Epithelial cell of esophagus (primary cell): ENCODE data around the gene FAM234B.
A peak's percentile ranks its signal among the peaks of the same experiment; 100 is the strongest.
"Not testable (repeated sequence)": the region's sequence is repeated elsewhere in the genome, so short reads cannot be mapped to it uniquely, and the experiment has no call there.

ENCODE experiments used
- DNase-seq: peaks from one replicate; pipeline ENCODE4 v3.0.0; 2010; ENCODE audit warnings: low read depth
- H3K4me3 ChIP-seq: 2 replicates; pipeline ENCODE4 v1.5.1; 2011; ENCODE audit warnings: mild to moderate bottlenecking, low read length, control low read depth
- TF ChIP-seq, protein P1 (sequence below): IDR thresholded peaks from 2 replicates; pipeline ENCODE4 v1.5.1; 2011; ENCODE audit warnings: low read depth, mild to moderate bottlenecking, low read length, control low read depth, inconsistent platforms; ENCODE audit not compliant: insufficient read depth; ENCODE audit errors: missing control alignments

The FAM234B gene

DNA sequence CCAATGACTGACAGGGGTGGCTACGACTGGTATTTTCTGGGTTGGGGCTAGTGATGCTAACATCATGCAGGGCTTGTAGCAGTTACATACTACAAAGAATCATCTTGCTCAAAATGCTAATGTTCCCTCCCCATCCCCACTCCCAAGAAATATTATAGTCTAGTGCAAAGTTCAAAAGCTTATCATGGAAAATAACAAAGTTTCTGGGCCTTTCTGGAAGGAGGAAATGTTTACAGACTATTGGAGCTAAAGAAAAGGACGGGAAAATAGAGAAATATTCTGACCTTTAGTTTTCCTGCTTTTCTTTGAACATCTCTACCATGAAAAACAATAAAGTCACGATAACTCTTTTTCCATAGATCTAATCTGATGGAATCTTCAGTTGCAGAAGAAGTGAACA is 36.1 kb downstream of the FAM234B start:
- TF ChIP-seq, protein P1, sequence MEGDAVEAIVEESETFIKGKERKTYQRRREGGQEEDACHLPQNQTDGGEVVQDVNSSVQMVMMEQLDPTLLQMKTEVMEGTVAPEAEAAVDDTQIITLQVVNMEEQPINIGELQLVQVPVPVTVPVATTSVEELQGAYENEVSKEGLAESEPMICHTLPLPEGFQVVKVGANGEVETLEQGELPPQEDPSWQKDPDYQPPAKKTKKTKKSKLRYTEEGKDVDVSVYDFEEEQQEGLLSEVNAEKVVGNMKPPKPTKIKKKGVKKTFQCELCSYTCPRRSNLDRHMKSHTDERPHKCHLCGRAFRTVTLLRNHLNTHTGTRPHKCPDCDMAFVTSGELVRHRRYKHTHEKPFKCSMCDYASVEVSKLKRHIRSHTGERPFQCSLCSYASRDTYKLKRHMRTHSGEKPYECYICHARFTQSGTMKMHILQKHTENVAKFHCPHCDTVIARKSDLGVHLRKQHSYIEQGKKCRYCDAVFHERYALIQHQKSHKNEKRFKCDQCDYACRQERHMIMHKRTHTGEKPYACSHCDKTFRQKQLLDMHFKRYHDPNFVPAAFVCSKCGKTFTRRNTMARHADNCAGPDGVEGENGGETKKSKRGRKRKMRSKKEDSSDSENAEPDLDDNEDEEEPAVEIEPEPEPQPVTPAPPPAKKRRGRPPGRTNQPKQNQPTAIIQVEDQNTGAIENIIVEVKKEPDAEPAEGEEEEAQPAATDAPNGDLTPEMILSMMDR = no peak

DNA sequence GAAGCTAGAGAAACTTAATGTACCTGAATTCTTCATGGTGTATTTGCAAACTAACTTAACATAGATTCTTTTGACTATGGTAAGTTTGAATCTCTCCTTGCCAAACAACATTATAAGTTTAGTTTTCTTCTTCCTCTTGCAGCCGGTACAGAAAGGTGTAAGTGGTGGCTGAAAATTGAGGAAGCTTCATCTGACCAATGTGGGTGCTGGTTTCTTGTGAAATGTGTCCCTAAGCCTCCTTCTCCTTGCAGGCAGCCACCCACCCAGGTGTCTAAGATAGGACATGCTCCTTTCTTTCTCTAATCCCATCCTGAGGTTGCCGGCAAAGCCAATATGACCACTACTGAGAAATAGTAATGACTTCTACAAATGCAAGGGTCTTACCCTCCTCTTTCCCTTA is 38.7 kb downstream of the FAM234B start:
- H3K4me3 ChIP-seq = no peak overlapping the region
- TF ChIP-seq, protein P1 = no peak
- DNase-seq = no peak

More for the DNA sequence above, 36.1 kb downstream of the FAM234B start:
- no peak overlapping the region for H3K4me3 ChIP-seq
- no peak for DNase-seq

DNA sequence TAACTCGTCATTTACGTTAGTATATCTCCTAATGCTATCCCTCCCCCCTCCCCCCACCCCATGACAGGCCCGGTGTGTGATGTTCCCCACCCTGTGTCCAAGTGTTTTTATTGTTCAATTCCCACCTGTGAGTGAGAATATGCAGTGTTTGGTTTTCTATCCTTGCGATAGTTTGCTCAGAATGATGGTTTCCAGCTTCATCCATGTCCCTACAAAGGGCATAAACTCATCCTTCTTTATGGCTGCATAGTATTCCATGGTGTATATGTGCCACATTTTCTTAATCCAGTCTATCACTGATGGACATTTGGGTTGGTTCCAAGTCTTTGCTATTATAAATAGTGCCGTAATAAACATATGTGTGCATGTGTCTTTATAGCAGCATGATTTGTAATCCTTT is 39.5 kb downstream of the FAM234B start:
- H3K4me3 ChIP-seq, DNase-seq: not testable (repeated sequence)

DNA sequence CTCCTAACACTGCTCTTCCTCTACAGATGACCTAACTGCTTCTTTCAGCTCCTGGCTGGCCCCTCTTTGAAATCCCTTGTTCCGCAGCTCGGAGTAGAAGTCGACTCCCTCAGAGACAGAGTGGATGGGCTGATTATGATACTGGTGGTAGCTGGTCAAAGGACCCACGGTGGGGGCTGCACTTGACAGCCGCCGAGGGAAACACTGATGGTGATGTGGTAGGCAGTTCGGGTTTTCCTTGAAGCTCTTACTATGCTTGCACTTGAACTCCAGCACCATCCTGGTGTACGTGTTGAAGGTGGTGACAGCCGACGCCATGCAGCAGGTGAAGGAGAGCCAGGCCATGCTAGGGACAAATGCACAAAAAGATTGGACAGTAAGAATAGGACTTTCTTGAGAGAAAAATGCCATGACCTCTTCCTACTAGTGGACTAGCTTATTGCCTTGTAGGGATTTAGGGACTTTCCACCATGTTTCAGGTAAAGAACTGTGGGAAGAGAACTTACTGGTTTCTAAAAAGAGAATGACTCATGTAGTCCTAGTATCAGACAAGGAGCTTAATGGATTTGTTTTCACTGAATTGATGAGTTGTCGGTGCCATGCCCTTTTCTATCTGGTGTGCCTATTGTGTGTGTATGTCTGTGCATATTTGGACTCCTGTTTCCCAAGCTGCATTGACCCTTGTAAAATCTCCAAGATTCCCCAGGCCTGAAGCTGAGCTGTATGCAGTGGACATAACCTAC is 40.9 kb downstream of the FAM234B start:
- H3K4me3 ChIP-seq = no peak overlapping the region
- DNase-seq = peak; percentile 78
- TF ChIP-seq, protein P1 = no peak

DNA sequence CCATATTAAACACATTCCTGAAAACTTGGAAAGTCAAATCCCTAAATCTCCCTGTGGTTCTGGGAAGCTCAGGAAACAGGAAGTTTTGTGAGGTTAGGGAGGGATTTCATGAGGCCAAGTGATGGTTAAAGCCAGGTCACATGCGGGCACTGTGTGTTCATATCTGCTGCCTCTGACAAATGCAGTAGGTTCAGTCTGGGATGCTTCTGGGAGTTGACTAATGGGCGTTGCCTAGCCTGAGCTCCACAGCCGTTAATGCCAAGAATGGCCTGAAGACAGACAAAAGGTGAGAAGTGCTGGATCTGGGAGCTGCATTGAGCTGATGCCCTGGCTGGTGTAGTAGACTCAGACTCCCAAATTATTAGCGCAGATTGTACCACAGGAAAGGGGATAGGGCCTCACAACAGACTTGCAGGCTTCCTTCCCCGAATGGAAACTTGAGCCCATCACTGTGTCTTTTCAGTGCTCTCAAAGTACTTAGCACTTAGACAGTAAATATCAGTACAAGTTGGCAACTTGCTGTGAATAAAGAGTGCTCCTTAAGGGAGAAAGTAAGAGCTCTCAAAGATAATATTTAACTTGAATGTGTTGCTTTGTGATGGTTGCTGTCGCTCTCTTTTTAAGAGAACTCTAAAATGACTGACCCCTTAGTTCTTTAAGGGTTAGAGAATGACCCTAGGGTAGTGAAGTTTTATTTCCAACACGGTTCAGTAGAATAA is 41.9 kb downstream of the FAM234B start:
- DNase-seq = peak; percentile 55
- TF ChIP-seq, protein P1 = no peak
- no peak overlapping the region for H3K4me3 ChIP-seq

DNA sequence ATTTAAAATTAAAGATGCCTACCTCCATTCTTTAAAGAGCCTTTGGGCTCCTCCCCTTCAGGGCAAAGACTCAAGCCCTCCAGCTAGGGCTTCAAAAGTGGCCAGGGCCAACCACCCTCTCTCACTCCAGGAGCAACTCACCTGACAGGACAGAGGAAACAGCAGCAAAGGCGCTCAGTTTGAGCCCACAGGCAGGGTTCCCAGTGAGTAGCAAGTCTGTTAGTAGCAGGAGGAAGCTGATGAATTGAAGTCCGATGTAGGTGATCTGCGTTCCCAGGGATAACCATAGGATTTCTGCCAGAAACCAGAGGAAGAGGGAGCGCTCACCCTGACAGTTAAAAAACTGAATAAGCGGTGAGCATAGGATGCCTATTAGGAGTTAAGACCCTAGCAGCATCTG is 43.6 kb downstream of the FAM234B start:
- H3K4me3 ChIP-seq = no peak overlapping the region
- DNase-seq = no peak
- TF ChIP-seq, protein P1 = no peak

DNA sequence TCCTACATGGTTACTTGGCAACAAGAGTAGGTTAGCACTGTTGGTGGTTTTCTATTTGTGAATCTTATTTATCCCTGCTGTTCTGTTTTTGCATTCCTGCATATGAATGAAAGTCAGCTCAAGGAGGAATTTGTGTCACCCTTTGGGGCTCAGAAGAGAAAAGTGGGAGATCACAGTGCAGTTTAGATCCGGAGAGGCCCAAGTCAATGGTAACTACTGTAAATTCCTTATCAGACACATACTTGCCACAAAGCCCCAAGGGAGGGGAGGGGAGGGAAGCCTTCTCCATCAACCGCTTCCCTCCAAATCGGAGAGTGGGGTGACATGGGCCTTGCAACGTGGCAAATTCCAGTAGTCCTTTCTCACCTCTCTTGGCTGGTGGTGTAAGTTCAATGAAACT is 44.3 kb downstream of the FAM234B start:
- H3K4me3 ChIP-seq = no peak overlapping the region
- TF ChIP-seq, protein P1 = no peak
- DNase-seq = no peak
